OCI-LY7 (cell line): ENCODE results near the gene NTM.

Experiments used
- EZH2phosphoT487 ChIP-seq: fragments of 200-600 bp; sonication (generic); IDR thresholded peaks from 2 replicates; pipeline ENCODE4 v1.6.1; 2018; ENCODE audit warnings: low read depth, borderline replicate concordance, mild to moderate bottlenecking, mixed run types, antibody characterized with exemption, low read length, moderate library complexity, mixed read lengths
- TF ChIP-seq, protein P1 (sequence below): fragments of 200-600 bp; sonication (generic); conservative IDR thresholded peaks from 2 replicates; pipeline ENCODE4 v1.5.1; 2014; ENCODE audit warnings: mild to moderate bottlenecking, antibody characterized with exemption, low read length, moderate library complexity, mixed read lengths

DNA sequence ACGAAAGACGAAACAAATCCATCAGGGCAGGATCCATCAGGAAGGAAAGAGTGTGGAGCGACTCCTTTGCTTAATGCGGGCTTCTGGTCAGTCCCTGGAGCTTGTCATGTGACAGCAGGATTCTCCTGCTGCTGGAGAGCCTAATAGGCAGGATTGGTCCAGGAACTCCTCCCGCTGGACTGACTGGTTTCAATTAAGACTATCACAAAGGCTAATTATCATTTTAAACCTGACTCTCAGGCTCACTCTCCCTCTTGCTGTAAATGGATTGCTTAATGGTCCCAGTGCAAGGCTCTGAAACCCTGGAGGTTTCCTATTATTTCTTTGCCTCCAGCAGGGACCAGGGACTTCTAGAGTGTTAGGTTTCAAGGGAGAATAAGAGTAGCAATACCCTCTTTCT, 493.8 kb downstream of the NTM start:
- TF ChIP-seq, protein P1, sequence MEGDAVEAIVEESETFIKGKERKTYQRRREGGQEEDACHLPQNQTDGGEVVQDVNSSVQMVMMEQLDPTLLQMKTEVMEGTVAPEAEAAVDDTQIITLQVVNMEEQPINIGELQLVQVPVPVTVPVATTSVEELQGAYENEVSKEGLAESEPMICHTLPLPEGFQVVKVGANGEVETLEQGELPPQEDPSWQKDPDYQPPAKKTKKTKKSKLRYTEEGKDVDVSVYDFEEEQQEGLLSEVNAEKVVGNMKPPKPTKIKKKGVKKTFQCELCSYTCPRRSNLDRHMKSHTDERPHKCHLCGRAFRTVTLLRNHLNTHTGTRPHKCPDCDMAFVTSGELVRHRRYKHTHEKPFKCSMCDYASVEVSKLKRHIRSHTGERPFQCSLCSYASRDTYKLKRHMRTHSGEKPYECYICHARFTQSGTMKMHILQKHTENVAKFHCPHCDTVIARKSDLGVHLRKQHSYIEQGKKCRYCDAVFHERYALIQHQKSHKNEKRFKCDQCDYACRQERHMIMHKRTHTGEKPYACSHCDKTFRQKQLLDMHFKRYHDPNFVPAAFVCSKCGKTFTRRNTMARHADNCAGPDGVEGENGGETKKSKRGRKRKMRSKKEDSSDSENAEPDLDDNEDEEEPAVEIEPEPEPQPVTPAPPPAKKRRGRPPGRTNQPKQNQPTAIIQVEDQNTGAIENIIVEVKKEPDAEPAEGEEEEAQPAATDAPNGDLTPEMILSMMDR, result no peak
- TF ChIP-seq EZH2phosphoT487, result no peak
